Neuronal stem cell (in vitro differentiated cells): ENCODE results near the gene STOX2.

ENCODE experiments used
- DNase-seq: peaks from one replicate; pipeline ENCODE4 v3.0.0-alpha.2; 2013; ENCODE audit warnings: low spot score
- H2AFZ ChIP-seq: one replicate; pipeline ENCODE4 v1.6.1; 2013; ENCODE audit warnings: mild to moderate bottlenecking, low read length, inconsistent platforms
- H2AK5ac ChIP-seq: 2 replicates; pipeline ENCODE4 v1.6.1; 2013; ENCODE audit warnings: low read depth, mild to moderate bottlenecking, inconsistent platforms, low read length, moderate library complexity, mixed read lengths
- H2BK120ac ChIP-seq: 2 replicates; pipeline ENCODE4 v1.6.1; 2013; ENCODE audit warnings: low read depth, mild to moderate bottlenecking, inconsistent platforms, low read length, moderate library complexity, mixed read lengths
- H2BK12ac ChIP-seq: one replicate; pipeline ENCODE4 v1.6.1; 2013; ENCODE audit warnings: low read length, inconsistent platforms
- H2BK15ac ChIP-seq: 2 replicates; pipeline ENCODE4 v1.6.1; 2013; ENCODE audit warnings: mild to moderate bottlenecking, low read length, inconsistent platforms, mixed read lengths
- H2BK5ac ChIP-seq: one replicate; pipeline ENCODE4 v1.6.1; 2013; ENCODE audit warnings: inconsistent platforms, mild to moderate bottlenecking, low read length, moderate library complexity
- H3K14ac ChIP-seq: one replicate; pipeline ENCODE4 v1.6.1; 2013; ENCODE audit warnings: low read length, inconsistent platforms
- H3K18ac ChIP-seq: 2 replicates; pipeline ENCODE4 v1.6.1; 2013; ENCODE audit warnings: low read length, inconsistent platforms
- H3K23ac ChIP-seq: 2 replicates; pipeline ENCODE4 v1.6.1; 2013; ENCODE audit warnings: low read depth, mild to moderate bottlenecking, mixed read lengths, low read length, inconsistent platforms; ENCODE audit not compliant: poor library complexity
- H3K27ac ChIP-seq: replicated peaks from 3 replicates; pipeline ENCODE4 v1.5.1; 2013; ENCODE audit warnings: low read length, inconsistent platforms
- H3K27me3 ChIP-seq, 3 experiments: 2 replicates each; pipeline ENCODE4 v1.6.1; 2013; ENCODE audit warnings: low read length in 3 of 3, mild to moderate bottlenecking in 2 of 3, inconsistent platforms in 1 of 3, low read depth in 1 of 3, mixed read lengths in 1 of 3, moderate library complexity in 1 of 3; ENCODE audit not compliant: control insufficient read depth in 3 of 3, insufficient read depth in 3 of 3
- H3K36me3 ChIP-seq, 2 donors: replicated peaks in 1 of 2; 2 replicates each; pipeline ENCODE4 v1.6.1; 2013; ENCODE audit warnings: low read length in 2 of 2; ENCODE audit not compliant: control insufficient read depth in 2 of 2, insufficient read depth in 2 of 2
- H3K4ac ChIP-seq: 2 replicates; pipeline ENCODE4 v1.6.1; 2013; ENCODE audit warnings: inconsistent platforms, mild to moderate bottlenecking, low read length, moderate library complexity
- H3K4me1 ChIP-seq, 2 donors: 1 replicate in 1 of 2; 2 replicates in 1 of 2; pipeline ENCODE4 v1.6.1; 2013; ENCODE audit warnings: low read length in 2 of 2, low read depth in 1 of 2; ENCODE audit not compliant: control insufficient read depth in 2 of 2, insufficient read depth in 1 of 2
- H3K4me2 ChIP-seq: one replicate; pipeline ENCODE4 v1.6.1; 2013; ENCODE audit warnings: mild to moderate bottlenecking, low read length, inconsistent platforms; ENCODE audit not compliant: insufficient read depth, poor library complexity, severe bottlenecking
- H3K4me3 ChIP-seq, 2 donors: 2 replicates each; pipeline ENCODE4 v1.5.1; 2013; ENCODE audit warnings: low read length in 2 of 2, mild to moderate bottlenecking in 2 of 2, inconsistent platforms in 1 of 2, moderate library complexity in 1 of 2
- H3K79me1 ChIP-seq: one replicate; pipeline ENCODE4 v1.6.1; 2013; ENCODE audit warnings: low read depth, mild to moderate bottlenecking, inconsistent platforms, low read length, moderate library complexity
- H3K9ac ChIP-seq: one replicate; pipeline ENCODE4 v1.6.1; 2013; ENCODE audit warnings: mild to moderate bottlenecking, low read depth, low read length, inconsistent platforms; ENCODE audit not compliant: poor library complexity
- H3K9me3 ChIP-seq, 2 donors: replicated peaks in 1 of 2; 2 replicates each; pipeline versions ENCODE3 to v1.6.1; 2013; ENCODE audit warnings: low read length in 2 of 2, mild to moderate bottlenecking in 2 of 2, inconsistent platforms in 1 of 2, low read depth in 1 of 2, mixed read lengths in 1 of 2, moderate library complexity in 1 of 2; ENCODE audit not compliant: control insufficient read depth in 2 of 2, insufficient read depth in 1 of 2
- H4K8ac ChIP-seq: one replicate; pipeline ENCODE4 v1.6.1; 2013; ENCODE audit warnings: low read depth, mild to moderate bottlenecking, inconsistent platforms, low read length, moderate library complexity
- H4K91ac ChIP-seq: one replicate; pipeline ENCODE4 v1.6.1; 2013; ENCODE audit warnings: low read length, low read depth, mild to moderate bottlenecking, inconsistent platforms; ENCODE audit not compliant: poor library complexity
- WGBS, 2 donors: extraction: QIAGEN DNeasy Blood & Tissue Kit; methylation state at CpG; one replicate each; pipeline ENCODE4 v1.1.7; 2013; ENCODE audit warnings: missing lambda C conversion rate in 2 of 2, mixed read lengths in 1 of 2; ENCODE audit not compliant: insufficient read length in 2 of 2, insufficient replicate concordance in 1 of 2; ENCODE audit errors: extremely low coverage in 2 of 2; 5-methylcytosine and 5-hydroxymethylcytosine counted together

The STOX2 gene

GRCh38 chr4:183940864-183941263 lies 35.8 kb downstream of the STOX2 start:
- H2BK15ac ChIP-seq = no peak overlapping the region
- no peaks in the 10 kb centered on the region for H3K27me3 ChIP-seq
- no peak overlapping the region for H2BK5ac ChIP-seq
- H2AK5ac ChIP-seq = no peak overlapping the region
- H3K4me1 ChIP-seq = peaks cover 2 to 4% of the 10 kb centered on the region in 2 donors
- no peak overlapping the region for H3K27ac ChIP-seq
- no CpG with 5 or more reads among the region's 4 CpGs for WGBS, 2 donors
- H3K9ac ChIP-seq = no peak overlapping the region
- H3K14ac ChIP-seq = no peak overlapping the region
- no peak overlapping the region for H3K23ac ChIP-seq
- H4K8ac ChIP-seq = no peak overlapping the region
- no peak overlapping the region for H2BK12ac ChIP-seq
- no peak overlapping the region for H3K4me3 ChIP-seq
- H4K91ac ChIP-seq = no peak overlapping the region
- H3K9me3 ChIP-seq = no peaks in the 10 kb centered on the region
- no peak for DNase-seq
- H3K4ac ChIP-seq = no peak overlapping the region
- H2BK120ac ChIP-seq = no peak overlapping the region
- H3K4me2 ChIP-seq = no peak overlapping the region
- H3K36me3 ChIP-seq = peaks cover 0 to 8% of the 10 kb centered on the region in 2 donors
- H3K79me1 ChIP-seq = no peaks in the 10 kb centered on the region
- no peak overlapping the region for H3K18ac ChIP-seq
- H2AFZ ChIP-seq = no peak overlapping the region

DNA sequence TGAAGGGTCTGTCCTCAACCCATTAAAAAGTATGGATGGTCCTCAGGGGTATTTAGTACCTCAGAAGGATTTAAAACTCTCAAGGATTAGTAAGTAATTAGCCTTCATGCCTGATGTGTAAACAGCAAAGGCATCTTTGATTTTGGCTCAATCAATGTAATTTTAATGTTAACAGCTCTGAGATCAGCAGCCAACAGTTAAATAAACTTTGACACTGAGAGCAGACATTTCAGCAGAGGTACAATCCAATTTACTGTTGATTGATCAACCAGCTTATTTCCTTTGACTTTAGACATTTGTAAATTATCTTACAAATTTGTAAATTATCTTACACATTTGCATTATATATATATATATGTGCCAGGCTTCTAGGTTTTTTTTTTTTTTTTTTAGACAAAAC lies 36.9 kb downstream of the STOX2 start:
- H2AFZ ChIP-seq = no peak overlapping the region
- H3K4me1 ChIP-seq = peaks cover 0 to 2% of the 10 kb centered on the region in 2 donors
- no peak overlapping the region for H3K14ac ChIP-seq

DNA sequence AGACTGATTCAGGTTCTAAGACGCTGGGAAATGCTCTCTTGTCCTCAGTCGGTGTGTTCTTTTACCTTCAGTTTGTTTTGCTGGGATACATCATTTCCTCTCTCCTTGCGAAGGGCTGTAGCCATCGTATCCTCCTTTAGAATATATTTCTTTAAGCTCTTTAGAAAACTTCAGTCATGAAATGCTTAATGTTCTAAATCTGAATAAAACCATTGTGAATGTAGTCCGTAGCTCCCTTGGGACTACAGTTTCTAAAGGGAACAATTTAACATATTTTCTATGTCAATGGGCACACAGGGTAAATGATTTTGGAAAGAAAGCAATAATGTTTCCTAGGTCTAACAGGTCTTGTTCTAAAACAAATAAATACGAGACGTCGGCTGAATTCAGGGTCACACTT lies 40.6 kb downstream of the STOX2 start:
- Histone ChIP-seq H3K18ac (no peak overlapping the region), H3K4me3 (no peak overlapping the region), H3K27ac (no peak overlapping the region), H3K4ac (no peak overlapping the region), H2BK120ac (no peak overlapping the region), H3K9me3 (no peaks in the 10 kb centered on the region), H2BK12ac (no peak overlapping the region), H4K8ac (no peak overlapping the region), H3K4me1 (peaks cover 0 to 4% of the 10 kb centered on the region in 2 donors), H3K14ac (no peak overlapping the region), H3K27me3 (no peaks in the 10 kb centered on the region), H3K79me1 (peaks cover 2% of the 10 kb centered on the region), H3K4me2 (no peak overlapping the region), H2BK5ac (no peak overlapping the region), H4K91ac (no peak overlapping the region), H3K23ac (no peak overlapping the region), H2BK15ac (no peak overlapping the region), H2AK5ac (no peak overlapping the region), H2AFZ (no peak overlapping the region), H3K9ac (no peak overlapping the region), H3K36me3 (no peaks in the 10 kb centered on the region)
- no CpG with 5 or more reads among the region's 8 CpGs for WGBS, 2 donors
- no peak for DNase-seq

More for the DNA sequence above, 36.9 kb downstream of the STOX2 start:
- H3K9ac ChIP-seq = no peak overlapping the region
- peaks cover 0 to 8% of the 10 kb centered on the region in 2 donors for H3K36me3 ChIP-seq
- no peak overlapping the region for H2BK12ac ChIP-seq
- H3K4me3 ChIP-seq = no peak overlapping the region
- H4K8ac ChIP-seq = no peak overlapping the region
- H2BK120ac ChIP-seq = no peak overlapping the region
- no peak overlapping the region for H3K4me2 ChIP-seq
- H2AK5ac ChIP-seq = no peak overlapping the region
- no peaks in the 10 kb centered on the region for H3K9me3 ChIP-seq
- no peak overlapping the region for H2BK5ac ChIP-seq
- no peak overlapping the region for H3K4ac ChIP-seq
- H3K79me1 ChIP-seq = no peaks in the 10 kb centered on the region
- H3K23ac ChIP-seq = no peak overlapping the region
- no peak for DNase-seq
- H3K27ac ChIP-seq = no peak overlapping the region
- no peak overlapping the region for H2BK15ac ChIP-seq
- no peak overlapping the region for H4K91ac ChIP-seq
- no peak overlapping the region for H3K18ac ChIP-seq
- H3K27me3 ChIP-seq = no peaks in the 10 kb centered on the region

- DNase-seq = no peak
- Histone ChIP-seq H2BK120ac (no peak overlapping the region), H2AFZ (no peak overlapping the region), H3K79me1 (peaks cover 2% of the 10 kb centered on the region), H3K27me3 (no peaks in the 10 kb centered on the region), H3K23ac (no peak overlapping the region), H3K4ac (no peak overlapping the region), H3K36me3 (peaks cover 0 to 2% of the 10 kb centered on the region in 2 donors), H2AK5ac (no peak overlapping the region), H3K9ac (no peak overlapping the region), H3K14ac (no peak overlapping the region), H3K4me1 (peaks cover 2 to 3% of the 10 kb centered on the region in 2 donors), H3K18ac (no peak overlapping the region), H3K9me3 (peaks cover 0 to 2% of the 10 kb centered on the region in 2 donors), H2BK12ac (no peak overlapping the region), H3K4me3 (no peak overlapping the region), H4K8ac (no peak overlapping the region), H4K91ac (no peak overlapping the region), H2BK15ac (no peak overlapping the region), H3K27ac (no peak overlapping the region), H3K4me2 (no peak overlapping the region), H2BK5ac (no peak overlapping the region)
- WGBS, 2 donors = no CpG with 5 or more reads among the region's 8 CpGs
Measured at GRCh38 chr4:183950536-183950935, 45.4 kb downstream of the STOX2 start.
